WTC11 (cell line): Measurements from ENCODE around the gene TP53AIP1. TPM values are rescaled to one million over a fixed set of nuclear protein-coding genes. Genes with fewer than 3 reads are reported as not detected.

Source experiments
- ATAC-seq: fragments of 200-7000 bp; cut with Tn5 transposase; 2 replicates; pipeline ENCODE4 v1.10.0; 2021; ENCODE audit warnings: mild to moderate bottlenecking, moderate library complexity
- CTCF ChIA-PET: fragments of 300-600 bp; sonication (Branson Sonifier 250); formaldehyde crosslinking; loops from one replicate; lab custom pipeline; 2021; ENCODE audit warnings: antibody characterized with exemption; lab: Charles Lee
- POLR2A ChIA-PET: fragments of 350-600 bp; sonication (Branson Sonifier 250); formaldehyde crosslinking; loops from one replicate; lab custom pipeline; 2021; ENCODE audit warnings: antibody characterized with exemption; lab: Charles Lee
- DNase-seq: peaks from one replicate; pipeline ENCODE4 v3.0.0; 2021; ENCODE audit warnings: low spot score
- H3K27ac Mint-ChIP-seq: 2 replicates; pipeline ENCODE4 v1.8.0; 2021; ENCODE audit warnings: mixed read lengths
- H3K27me3 Mint-ChIP-seq: 2 replicates; pipeline ENCODE4 v1.8.0; 2021; ENCODE audit warnings: low read depth, mild to moderate bottlenecking, moderate library complexity, mixed read lengths
- H3K36me3 Mint-ChIP-seq: 2 replicates; pipeline ENCODE4 v1.8.0; 2021; ENCODE audit warnings: mixed read lengths
- H3K4me1 Mint-ChIP-seq: 2 replicates; pipeline ENCODE4 v1.8.0; 2022; ENCODE audit warnings: mixed read lengths
- H3K4me3 Mint-ChIP-seq: 2 replicates; pipeline ENCODE4 v1.8.0; 2021; ENCODE audit warnings: mild to moderate bottlenecking, moderate library complexity, mixed read lengths
- H3K9me3 Mint-ChIP-seq: 2 replicates; pipeline ENCODE4 v1.8.0; 2021; ENCODE audit warnings: mixed read lengths
- CTCF ChIP-seq: fragments of 200-600 bp; IDR thresholded peaks from 2 replicates; pipeline ENCODE4 v1.8.0; 2022; ENCODE audit warnings: antibody characterized with exemption
- ESRRA ChIP-seq: sonication (generic); formaldehyde crosslinking; IDR thresholded peaks from 2 replicates; pipeline ENCODE4 v1.8.1; 2022; ENCODE audit warnings: mild to moderate bottlenecking, missing genetic modification reagents, borderline replicate concordance
- FOXP1 ChIP-seq: sonication (generic); formaldehyde crosslinking; IDR thresholded peaks from 2 replicates; pipeline ENCODE4 v1.8.0; 2022; ENCODE audit warnings: missing genetic modification reagents, mild to moderate bottlenecking, moderate library complexity, borderline replicate concordance
- FOXP4 ChIP-seq: sonication (generic); formaldehyde crosslinking; IDR thresholded peaks from 2 replicates; pipeline ENCODE4 v1.8.0; 2022; ENCODE audit warnings: mild to moderate bottlenecking, missing genetic modification reagents
- GABPB1 ChIP-seq: sonication (generic); formaldehyde crosslinking; IDR thresholded peaks from 2 replicates; pipeline ENCODE4 v1.8.1; 2023; ENCODE audit warnings: mild to moderate bottlenecking, missing genetic modification reagents
- HMGXB4 ChIP-seq: sonication (generic); formaldehyde crosslinking; IDR thresholded peaks from 2 replicates; pipeline ENCODE4 v1.8.1; 2023; ENCODE audit warnings: mild to moderate bottlenecking, moderate library complexity, missing genetic modification reagents
- JUN ChIP-seq: sonication (generic); formaldehyde crosslinking; IDR thresholded peaks from 2 replicates; pipeline ENCODE4 v1.8.0; 2023; ENCODE audit warnings: mild to moderate bottlenecking, missing genetic modification reagents
- NFE2L1 ChIP-seq: sonication (generic); formaldehyde crosslinking; IDR thresholded peaks from 2 replicates; pipeline ENCODE4 v1.8.1; 2023; ENCODE audit warnings: missing genetic modification reagents
- PRRX2 ChIP-seq: fragments of 250-450 bp; sonication (Bioruptor Pico); IDR thresholded peaks from 2 replicates; pipeline ENCODE4 v1.8.0; 2021; ENCODE audit warnings: mild to moderate bottlenecking
- SMAD4 ChIP-seq: sonication (generic); formaldehyde crosslinking; IDR thresholded peaks from 2 replicates; pipeline ENCODE4 v1.8.0; 2022; ENCODE audit warnings: mild to moderate bottlenecking, missing genetic modification reagents
- STAT6 ChIP-seq: sonication (generic); formaldehyde crosslinking; conservative IDR thresholded peaks from 2 replicates; pipeline ENCODE4 v1.8.1; 2023; ENCODE audit warnings: mild to moderate bottlenecking, low read depth, missing genetic modification reagents, moderate library complexity
- ZNF263 ChIP-seq: sonication (generic); formaldehyde crosslinking; IDR thresholded peaks from 2 replicates; pipeline ENCODE4 v1.8.1; 2022; ENCODE audit warnings: low read depth, mild to moderate bottlenecking, moderate library complexity, missing genetic modification reagents
- ZNF281 ChIP-seq: sonication (generic); formaldehyde crosslinking; IDR thresholded peaks from 2 replicates; pipeline ENCODE4 v1.8.0; 2023; ENCODE audit warnings: mild to moderate bottlenecking, missing genetic modification reagents
- ZNF416 ChIP-seq: fragments of 250-450 bp; sonication (Bioruptor Pico); IDR thresholded peaks from 2 replicates; pipeline ENCODE4 v1.9.0; 2021; ENCODE audit warnings: mild to moderate bottlenecking, inconsistent platforms
- ZNF423 ChIP-seq: fragments of 250-450 bp; sonication (Bioruptor Pico); IDR thresholded peaks from 2 replicates; pipeline ENCODE4 v2.1.2; 2022; ENCODE audit warnings: mild to moderate bottlenecking, moderate library complexity
- total RNA-seq: library from RNA; stranded (reverse); gene quantifications from 3 replicates; pipeline ENCODE4 v1.2.3, GENCODE V29; 2021

TP53AIP1 gene
- total RNA-seq, 1 experiment from 2014 or later = 0.07 TPM

- no peak for ATAC-seq
- H3K4me3 Mint-ChIP-seq = no peak overlapping the region
- POLR2A ChIA-PET = no interaction called here
Measured at GRCh38 chr11:128957202-128957482, 14.5 kb upstream of the TP53AIP1 start.

GRCh38 chr11:128956401-128957201 is 13.9 kb upstream of the TP53AIP1 start:
- no peak overlapping the region for H3K4me3 Mint-ChIP-seq
- peaks cover 12% of the 10 kb centered on the region for H3K27me3 Mint-ChIP-seq
- peak; percentile 88 for ATAC-seq
- H3K27ac Mint-ChIP-seq = no peak overlapping the region
- no peaks in the 10 kb centered on the region for H3K4me1 Mint-ChIP-seq
- H3K9me3 Mint-ChIP-seq = no peaks in the 10 kb centered on the region
- POLR2A ChIA-PET = interaction anchor here (1.0 kb wide), 1 partner anchor 70 kb away, joined by 3 read pairs; no protein-coding TSS in a partner anchor
- H3K36me3 Mint-ChIP-seq = no peaks in the 10 kb centered on the region
- no peak for DNase-seq
- CTCF ChIA-PET = interaction anchor here (0.6 to 6.2 kb wide), 36 partner anchors 8 to 799 kb away, joined by 3 to 180 read pairs (median 5); partner anchors contain the start of genes KCNJ5 and TP53AIP1
- peak; percentile 41 for TF ChIP-seq CTCF
- TF ChIP-seq HMGXB4 = no peak
- no peak for TF ChIP-seq STAT6 (CRISPR knock-in tag)
- TF ChIP-seq, all 79 proteins: peak for 1

More at GRCh38 chr11:128957202-128957482, 14.5 kb upstream of the TP53AIP1 start:
- DNase-seq = no peak
- H3K9me3 Mint-ChIP-seq = no peaks in the 10 kb centered on the region
- CTCF ChIA-PET = interaction anchor here (0.6 to 6.2 kb wide), 16 partner anchors 9 to 375 kb away, joined by 3 to 180 read pairs (median 6); no protein-coding TSS in a partner anchor
- peaks cover 11% of the 10 kb centered on the region for H3K27me3 Mint-ChIP-seq
- H3K27ac Mint-ChIP-seq = no peak overlapping the region
- H3K4me1 Mint-ChIP-seq = no peaks in the 10 kb centered on the region
- TF ChIP-seq JUN = no peak
- no peak for TF ChIP-seq ZNF416 (CRISPR knock-in tag)
- TF ChIP-seq ZNF281 (CRISPR knock-in tag) = no peak
- no peak for TF ChIP-seq NFE2L1
- TF ChIP-seq FOXP4 (CRISPR knock-in tag) = no peak
- no peak for TF ChIP-seq ZNF423 (CRISPR knock-in tag)
- no peak for TF ChIP-seq FOXP1 (CRISPR knock-in tag)
- TF ChIP-seq ESRRA (CRISPR knock-in tag) = no peak
- TF ChIP-seq SMAD4 (CRISPR knock-in tag) = no peak
- TF ChIP-seq ZNF263 (CRISPR knock-in tag) = no peak
- TF ChIP-seq PRRX2 (CRISPR knock-in tag) = no peak
- TF ChIP-seq GABPB1 = no peak
- no peaks in the 10 kb centered on the region for H3K36me3 Mint-ChIP-seq
